ENCODE data around the gene CFAP45. TPM values are rescaled to one million over a fixed set of nuclear protein-coding genes. Genes with fewer than 3 reads are reported as not detected.

CFAP45 gene
- total and polyA plus RNA-seq, 8 donors = 0.16 to 1.5 (median 0.44) TPM; not detected in 2

GRCh38 chr1:159854693-159855192 lies 45.2 kb downstream of the CFAP45 start:
- Histone ChIP-seq H3K27ac (peak overlapping the region; percentile 81 to 91 (median 89)), H3K4me3 (peak overlapping the region; percentile 51 to 80 (median 67)), H3K4me1 (peaks cover 0 to 7% (median 6%) of the 10 kb centered on the region in 3 donors), H3K36me3 (no peaks in the 10 kb centered on the region), H3K27me3 (no peaks in the 10 kb centered on the region), H3K9me3 (no peaks in the 10 kb centered on the region)
- WGBS, 2 donors = 0% methylated on average over 40 to 59 of the region's 59 CpGs
- peak; percentile 85 to 95 (median 88) for DNase-seq
- no peak for TF ChIP-seq CTCF (IDR thresholded peaks at IDR 0.05)
- FAIRE-seq = no peak
- intact Hi-C loops (cut with DNase I) = no loop called here
- ATAC-seq = peak; percentile 92 to 96 (median 94)

GRCh38 chr1:159854116-159854692 lies 45.8 kb downstream of the CFAP45 start:
- Histone ChIP-seq H3K27me3 (no peaks in the 10 kb centered on the region), H3K27ac (peak overlapping the region; percentile 81 to 91 (median 89)), H3K4me1 (peaks cover 0 to 7% (median 6%) of the 10 kb centered on the region in 3 donors), H3K4me3 (peak overlapping the region; percentile 51 to 80 (median 67)), H3K36me3 (no peaks in the 10 kb centered on the region), H3K9me3 (no peaks in the 10 kb centered on the region)
- intact Hi-C loops (cut with DNase I) = no loop called here
- DNase-seq (peak; percentile 70 to 90 (median 83)), ATAC-seq (peak; percentile 84 to 91 (median 88)), FAIRE-seq (no peak)
- 0 to 1% methylated on average over 27 to 31 of the region's 31 CpGs for WGBS, 2 donors
- TF ChIP-seq CTCF (IDR thresholded peaks at IDR 0.05) = no peak

- H3K27ac ChIP-seq = peak overlapping the region; percentile 81 to 91 (median 89)
- no peaks in the 10 kb centered on the region for H3K27me3 ChIP-seq
- intact Hi-C loops (cut with DNase I) = no loop called here
- no peaks in the 10 kb centered on the region for H3K9me3 ChIP-seq
- TF ChIP-seq CTCF (IDR thresholded peaks at IDR 0.05) = no peak
- ATAC-seq (no peak), FAIRE-seq (peak; percentile 53), DNase-seq (no peak)
- WGBS, 2 donors = 19 to 20% methylated on average over 6 of the region's 6 CpGs
- H3K4me1 ChIP-seq = peaks cover 0 to 7% (median 6%) of the 10 kb centered on the region in 3 donors
- H3K4me3 ChIP-seq = peak overlapping the region in 3 of 4 donors; percentile 51 to 80 (median 79)
- no peaks in the 10 kb centered on the region for H3K36me3 ChIP-seq
These were observed 46.4 kb downstream of the CFAP45 start for GRCh38 chr1:159853417-159854115.

DNA sequence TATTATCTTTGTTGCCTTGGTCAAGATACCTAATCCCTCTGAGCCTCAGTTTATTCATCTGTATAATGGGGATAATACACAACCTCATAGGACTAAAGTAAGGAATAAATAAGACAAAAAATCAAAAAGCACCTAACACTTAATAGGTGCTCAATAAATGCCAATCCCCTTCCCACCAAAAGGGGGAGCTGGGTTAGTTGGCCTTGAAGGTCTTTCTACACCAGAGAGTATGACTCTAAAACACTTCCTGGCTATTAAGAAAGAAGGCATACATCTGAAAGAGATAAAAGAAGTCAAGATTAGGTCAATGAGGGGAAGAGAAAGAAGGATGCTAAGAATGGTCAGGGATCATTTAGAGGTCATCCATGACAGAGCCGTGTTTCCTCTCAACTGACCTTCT lies 48.6 kb downstream of the CFAP45 start:
- TF ChIP-seq CTCF (IDR thresholded peaks at IDR 0.05) = no peak
- H3K4me1 ChIP-seq = peaks cover 0 to 7% (median 6%) of the 10 kb centered on the region in 3 donors
- no peak for DNase-seq
- no peak for ATAC-seq
- no peak overlapping the region for H3K4me3 ChIP-seq
- no peaks in the 10 kb centered on the region for H3K27me3 ChIP-seq
- WGBS, 2 donors = 64 to 66% methylated on average over 1 of the region's 1 CpG
- no peak for FAIRE-seq
- no peak overlapping the region for H3K27ac ChIP-seq
- no peaks in the 10 kb centered on the region for H3K36me3 ChIP-seq
- intact Hi-C loops (cut with DNase I) = no loop called here
- H3K9me3 ChIP-seq = no peaks in the 10 kb centered on the region
